ENCODE measurements around the gene SLC25A4. TPM values are rescaled to one million over a fixed set of nuclear protein-coding genes. Genes with fewer than 3 reads are reported as not detected.
A peak's percentile ranks its signal among the peaks of the same experiment; 100 is the strongest.
"Not testable (repeated sequence)": the region's sequence is repeated elsewhere in the genome, so short reads cannot be mapped to it uniquely, and the experiment has no call there.

SLC25A4 gene
- total and polyA plus RNA-seq, 4 donors = 72.6 to 119 (median 92.3) TPM

- H3K4me3 ChIP-seq (ENCODE audit: low read length in 2 of 2) = no peak overlapping the region
- no peak for DNase-seq
- no peaks in the 10 kb centered on the region for H3K36me3 ChIP-seq (ENCODE audit: control insufficient read depth in 1 of 2, insufficient read depth in 2 of 2, low read length in 1 of 2)
- intact Hi-C loops (cut with DNase I) = no loop called here
- no peaks in the 10 kb centered on the region for H3K27me3 ChIP-seq (ENCODE audit: control insufficient read depth in 1 of 2, insufficient read depth in 2 of 2, low read length in 1 of 2)
- WGBS, 2 donors = 97% methylated on average over 2 of the region's 2 CpGs
- H3K27ac ChIP-seq (ENCODE audit: low read depth in 1 of 2, low read length in 2 of 2) = no peak overlapping the region
- H3K9me3 ChIP-seq (ENCODE audit: control insufficient read depth, low read length) = no peaks in the 10 kb centered on the region
- ATAC-seq (ENCODE audit: low FRiP score) = no peak
- no peaks in the 10 kb centered on the region for H3K4me1 ChIP-seq (ENCODE audit: control insufficient read depth in 1 of 2, insufficient read depth in 2 of 2, low read length in 2 of 2)
Observed at GRCh38 chr4:185196437-185196836, 53.4 kb downstream of the SLC25A4 start.

GRCh38 chr4:185198189-185198588 lies 55.1 kb downstream of the SLC25A4 start:
- H3K27me3 ChIP-seq (ENCODE audit: control insufficient read depth in 1 of 2, insufficient read depth in 2 of 2, low read length in 1 of 2); ATAC-seq (ENCODE audit: low FRiP score); H3K4me3 ChIP-seq (ENCODE audit: low read length in 2 of 2); DNase-seq; H3K36me3 ChIP-seq (ENCODE audit: control insufficient read depth in 1 of 2, insufficient read depth in 2 of 2, low read length in 1 of 2); intact Hi-C loops (cut with DNase I); H3K4me1 ChIP-seq (ENCODE audit: control insufficient read depth in 1 of 2, insufficient read depth in 2 of 2, low read length in 2 of 2); H3K9me3 ChIP-seq (ENCODE audit: control insufficient read depth, low read length): not testable (repeated sequence)
- H3K27ac ChIP-seq (ENCODE audit: low read depth in 1 of 2, low read length in 2 of 2) = peak overlapping the region in 1 of 2 donors; percentile 28
- WGBS, 2 donors = 93 to 94% methylated on average over 4 of the region's 4 CpGs

Other genes with a start within 250 kb of the SLC25A4 start
- gene HELT, start 124.8 kb upstream of the SLC25A4 start, total RNA-seq = not detected
- gene HELT, start 124.8 kb upstream of the SLC25A4 start, polyA plus RNA-seq = not detected
- gene CFAP97, start 60.7 kb downstream of the SLC25A4 start, total RNA-seq = 10 to 100 TPM; 49.8 to 58.4 TPM
- gene CFAP97, start 60.7 kb downstream of the SLC25A4 start, polyA plus RNA-seq = 10 to 100 TPM; 16.6 to 24.0 TPM
- 10 to 100 TPM; 36.2 to 44.7 TPM for gene SNX25, start 66.3 kb downstream of the SLC25A4 start, total RNA-seq
- 10 to 100 TPM in 1 of 2 donors, 1 to 10 TPM in 1; 8.6 to 12.7 TPM for gene SNX25, start 66.3 kb downstream of the SLC25A4 start, polyA plus RNA-seq